Endodermal cell (in vitro differentiated cells): ENCODE data around the gene DCC. TPM values are rescaled to one million over a fixed set of nuclear protein-coding genes. Genes with fewer than 3 reads are reported as not detected.
A peak's percentile ranks its signal among the peaks of the same experiment; 100 is the strongest.

Source experiments
- DNase-seq: peaks from one replicate; pipeline ENCODE4 v3.0.0-alpha.2; 2017
- H3K27ac ChIP-seq: 2 replicates; pipeline ENCODE4 v1.5.1; 2013; ENCODE audit warnings: mild to moderate bottlenecking, low read depth, low read length, moderate library complexity
- H3K27me3 ChIP-seq: 2 replicates; pipeline ENCODE4 v1.6.1; 2013; ENCODE audit warnings: mild to moderate bottlenecking, low read length, moderate library complexity; ENCODE audit not compliant: insufficient read depth, control insufficient read depth, poor library complexity, severe bottlenecking
- H3K36me3 ChIP-seq: 2 replicates; pipeline ENCODE4 v1.7.0; 2013; ENCODE audit warnings: mild to moderate bottlenecking, low read length, moderate library complexity; ENCODE audit not compliant: control insufficient read depth, insufficient read depth
- H3K4me1 ChIP-seq: one replicate; pipeline ENCODE4 v1.7.0; 2013; ENCODE audit warnings: low read length; ENCODE audit not compliant: control insufficient read depth, insufficient read depth
- H3K4me3 ChIP-seq: 2 replicates; pipeline ENCODE4 v1.5.1; 2013; ENCODE audit warnings: mild to moderate bottlenecking, low read length, moderate library complexity
- H3K9ac ChIP-seq: 2 replicates; pipeline ENCODE4 v1.6.1; 2013; ENCODE audit warnings: mild to moderate bottlenecking, low read length, moderate library complexity; ENCODE audit not compliant: poor library complexity, severe bottlenecking; ENCODE audit errors: extremely low read depth
- H3K9me3 ChIP-seq: 2 replicates; pipeline ENCODE4 v1.6.1; 2013; ENCODE audit warnings: mild to moderate bottlenecking, low read length, moderate library complexity; ENCODE audit not compliant: control insufficient read depth
- H3K27ac Mint-ChIP-seq: 2 replicates; pipeline ENCODE4 v1.8.0; 2020; ENCODE audit warnings: mixed read lengths
- H3K27me3 Mint-ChIP-seq: 2 replicates; pipeline ENCODE4 v1.8.0; 2021; ENCODE audit warnings: mild to moderate bottlenecking, mixed read lengths; ENCODE audit not compliant: insufficient read depth
- H3K36me3 Mint-ChIP-seq: 2 replicates; pipeline ENCODE4 v1.8.0; 2020; ENCODE audit warnings: low read depth, mixed read lengths
- H3K4me1 Mint-ChIP-seq: 2 replicates; pipeline ENCODE4 v1.8.0; 2020; ENCODE audit warnings: mixed read lengths
- H3K4me3 Mint-ChIP-seq: 2 replicates; pipeline ENCODE4 v1.8.0; 2020; ENCODE audit warnings: mild to moderate bottlenecking, moderate library complexity, mixed read lengths
- H3K9me3 Mint-ChIP-seq: 2 replicates; pipeline ENCODE4 v1.8.0; 2020; ENCODE audit warnings: mild to moderate bottlenecking, mixed read lengths
- WGBS, 2 experiments: methylation state at CpG; one replicate each; pipeline versions ENCODE4 v1.1.5 to v1.1.7; 2013; ENCODE audit warnings: missing lambda C conversion rate in 2 of 2, mixed read lengths in 1 of 2; ENCODE audit not compliant: insufficient coverage in 1 of 2, insufficient read length in 1 of 2; 5-methylcytosine and 5-hydroxymethylcytosine counted together
- total RNA-seq, 2 donors: library from RNA; stranded (reverse); fragmentation: NEBNext Ultra II Directional in 1 of 2; extraction: Animal tissue kit (Norgen Biotek cat#: 25700) in 1 of 2; gene quantifications; 2 replicates in 1 of 2; 3 replicates in 1 of 2; pipeline ENCODE4 v1.2.1, GENCODE V29; 2021
- TF ChIP-seq, protein P1 (sequence below): fragments of 200-600 bp; sonication (generic); conservative IDR thresholded peaks from 2 replicates; pipeline ENCODE4 v1.5.0; 2021; ENCODE audit warnings: antibody characterized with exemption, mild to moderate bottlenecking

Gene DCC
- total RNA-seq, 2 donors from 2014 or later, result 0.77 to 0.97 TPM

DNA sequence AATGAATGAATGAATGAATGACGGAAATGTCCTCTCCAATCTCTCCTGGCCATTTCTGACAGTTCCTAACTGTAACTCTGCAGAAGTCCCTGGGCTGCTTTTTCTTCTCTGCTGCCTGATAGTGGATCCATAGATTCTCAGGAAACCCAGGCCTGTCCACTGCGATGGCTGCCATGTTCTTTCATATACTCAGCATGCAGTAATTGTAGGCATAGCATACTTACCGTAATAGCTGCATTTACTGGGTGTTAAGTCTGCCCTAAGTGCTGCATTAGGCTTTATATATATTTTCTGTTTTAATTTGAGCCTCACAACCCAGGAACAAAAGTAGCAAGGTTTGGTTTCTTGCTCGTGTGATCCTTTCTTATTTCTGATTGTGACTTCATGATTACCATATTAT lies 122.9 kb downstream of the DCC start:
- no peaks in the 10 kb centered on the region for H3K9me3 ChIP-seq
- Mint-ChIP-seq H3K27me3 (peaks cover 58% of the 10 kb centered on the region), H3K4me3 (no peak overlapping the region), H3K36me3 (no peaks in the 10 kb centered on the region), H3K27ac (no peak overlapping the region), H3K4me1 (no peaks in the 10 kb centered on the region), H3K9me3 (no peaks in the 10 kb centered on the region)
- DNase-seq, result no peak
- peaks cover 61% of the 10 kb centered on the region for H3K27me3 ChIP-seq
- H3K4me1 ChIP-seq, result no peaks in the 10 kb centered on the region
- TF ChIP-seq, protein P1, sequence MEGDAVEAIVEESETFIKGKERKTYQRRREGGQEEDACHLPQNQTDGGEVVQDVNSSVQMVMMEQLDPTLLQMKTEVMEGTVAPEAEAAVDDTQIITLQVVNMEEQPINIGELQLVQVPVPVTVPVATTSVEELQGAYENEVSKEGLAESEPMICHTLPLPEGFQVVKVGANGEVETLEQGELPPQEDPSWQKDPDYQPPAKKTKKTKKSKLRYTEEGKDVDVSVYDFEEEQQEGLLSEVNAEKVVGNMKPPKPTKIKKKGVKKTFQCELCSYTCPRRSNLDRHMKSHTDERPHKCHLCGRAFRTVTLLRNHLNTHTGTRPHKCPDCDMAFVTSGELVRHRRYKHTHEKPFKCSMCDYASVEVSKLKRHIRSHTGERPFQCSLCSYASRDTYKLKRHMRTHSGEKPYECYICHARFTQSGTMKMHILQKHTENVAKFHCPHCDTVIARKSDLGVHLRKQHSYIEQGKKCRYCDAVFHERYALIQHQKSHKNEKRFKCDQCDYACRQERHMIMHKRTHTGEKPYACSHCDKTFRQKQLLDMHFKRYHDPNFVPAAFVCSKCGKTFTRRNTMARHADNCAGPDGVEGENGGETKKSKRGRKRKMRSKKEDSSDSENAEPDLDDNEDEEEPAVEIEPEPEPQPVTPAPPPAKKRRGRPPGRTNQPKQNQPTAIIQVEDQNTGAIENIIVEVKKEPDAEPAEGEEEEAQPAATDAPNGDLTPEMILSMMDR, result no peak
- H3K9ac ChIP-seq, result no peak overlapping the region
- H3K27ac ChIP-seq, result no peak overlapping the region
- no peak overlapping the region for H3K4me3 ChIP-seq
- 86 to 91% methylated on average over 4 of the region's 4 CpGs for WGBS, 2 experiments
- H3K36me3 ChIP-seq, result no peaks in the 10 kb centered on the region

DNA sequence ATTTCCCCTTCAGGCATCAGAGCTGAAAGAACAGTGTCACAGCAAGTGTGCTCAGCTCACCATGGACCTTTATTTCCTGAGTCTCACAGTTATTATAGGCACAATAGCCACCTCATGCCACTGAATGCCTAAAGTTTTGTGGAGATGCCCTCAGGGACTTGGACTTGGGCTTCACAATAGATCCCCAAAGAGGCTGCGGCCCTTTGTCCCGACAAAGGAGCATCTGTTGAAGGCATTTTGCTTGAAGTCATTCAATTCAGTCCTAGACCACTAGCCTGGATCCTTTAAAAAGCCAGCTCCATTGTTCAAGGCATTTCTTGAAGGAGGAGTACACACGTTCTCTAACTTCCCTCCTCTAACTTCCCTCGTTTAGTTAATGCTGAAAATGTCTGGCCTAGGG lies 125.4 kb downstream of the DCC start:
- Histone ChIP-seq H3K27ac (peak overlapping the region; percentile 94), H3K36me3 (no peaks in the 10 kb centered on the region), H3K4me3 (no peak overlapping the region), H3K9me3 (no peaks in the 10 kb centered on the region), H3K4me1 (no peaks in the 10 kb centered on the region), H3K9ac (no peak overlapping the region), H3K27me3 (peaks cover 48% of the 10 kb centered on the region)
- H3K27ac Mint-ChIP-seq, result no peak overlapping the region
- no peaks in the 10 kb centered on the region for H3K36me3 Mint-ChIP-seq
- no peak overlapping the region for H3K4me3 Mint-ChIP-seq
- no peaks in the 10 kb centered on the region for H3K9me3 Mint-ChIP-seq
- DNase-seq, result no peak
- WGBS, 2 experiments, result 53 to 75% methylated on average over 4 of the region's 4 CpGs
- TF ChIP-seq, protein P1, result no peak
- no peaks in the 10 kb centered on the region for H3K4me1 Mint-ChIP-seq
- H3K27me3 Mint-ChIP-seq, result peaks cover 44% of the 10 kb centered on the region

DNA sequence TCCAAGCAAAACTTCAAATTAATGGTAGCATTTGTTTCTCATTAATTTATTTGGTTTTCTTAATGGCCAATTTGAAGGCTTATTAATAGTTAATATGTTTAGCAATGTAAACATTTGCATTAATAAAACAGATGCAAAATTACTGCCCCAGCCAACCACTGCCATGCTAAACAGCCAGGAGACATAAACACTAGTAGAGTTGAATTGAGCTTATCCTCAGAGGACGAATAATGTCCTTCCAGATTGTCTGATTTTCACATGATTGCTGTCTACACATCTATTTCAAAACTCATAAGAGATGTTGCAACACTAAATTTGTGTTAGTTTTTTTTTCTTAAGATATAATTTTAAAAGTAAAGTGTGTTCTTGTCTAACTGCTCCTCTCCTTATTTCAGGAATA lies 128.5 kb downstream of the DCC start:
- no peak for DNase-seq
- no peaks in the 10 kb centered on the region for H3K4me1 Mint-ChIP-seq
- TF ChIP-seq, protein P1, result no peak

More for the DNA sequence above, 128.5 kb downstream of the DCC start:
- Histone ChIP-seq H3K4me1 (no peaks in the 10 kb centered on the region), H3K27me3 (peaks cover 26% of the 10 kb centered on the region), H3K9ac (no peak overlapping the region), H3K9me3 (no peaks in the 10 kb centered on the region), H3K27ac (no peak overlapping the region), H3K36me3 (no peaks in the 10 kb centered on the region), H3K4me3 (no peak overlapping the region)
- Mint-ChIP-seq H3K9me3 (no peaks in the 10 kb centered on the region), H3K27me3 (peaks cover 41% of the 10 kb centered on the region), H3K27ac (no peak overlapping the region), H3K4me3 (no peak overlapping the region), H3K36me3 (no peaks in the 10 kb centered on the region)
- 100% methylated on average over 1 of the region's 1 CpG; no CpG with 5 or more reads in 1 of the 2 experiments for WGBS, 2 experiments
